IPS-15b (cell line): ENCODE measurements around the gene EHD1.

Source experiments
- H3K27me3 ChIP-seq: one replicate; pipeline ENCODE4 v1.6.1; 2013; ENCODE audit warnings: low read length; ENCODE audit not compliant: control insufficient read depth, insufficient read depth
- H3K36me3 ChIP-seq: one replicate; pipeline ENCODE4 v1.6.1; 2013; ENCODE audit warnings: low read length; ENCODE audit not compliant: control insufficient read depth, insufficient read depth
- H3K4me1 ChIP-seq: one replicate; pipeline ENCODE4 v1.6.1; 2013; ENCODE audit warnings: mild to moderate bottlenecking, low read length; ENCODE audit not compliant: control insufficient read depth, insufficient read depth
- H3K4me3 ChIP-seq: one replicate; pipeline ENCODE4 v1.5.1; 2013; ENCODE audit warnings: low read depth, low read length
- H3K9ac ChIP-seq: one replicate; pipeline ENCODE4 v1.6.1; 2013; ENCODE audit warnings: low read depth, mild to moderate bottlenecking, low read length
- H3K9me3 ChIP-seq: one replicate; pipeline ENCODE4 v1.6.1; 2013; ENCODE audit warnings: mild to moderate bottlenecking, low read length; ENCODE audit not compliant: control insufficient read depth, insufficient read depth

Gene EHD1

DNA sequence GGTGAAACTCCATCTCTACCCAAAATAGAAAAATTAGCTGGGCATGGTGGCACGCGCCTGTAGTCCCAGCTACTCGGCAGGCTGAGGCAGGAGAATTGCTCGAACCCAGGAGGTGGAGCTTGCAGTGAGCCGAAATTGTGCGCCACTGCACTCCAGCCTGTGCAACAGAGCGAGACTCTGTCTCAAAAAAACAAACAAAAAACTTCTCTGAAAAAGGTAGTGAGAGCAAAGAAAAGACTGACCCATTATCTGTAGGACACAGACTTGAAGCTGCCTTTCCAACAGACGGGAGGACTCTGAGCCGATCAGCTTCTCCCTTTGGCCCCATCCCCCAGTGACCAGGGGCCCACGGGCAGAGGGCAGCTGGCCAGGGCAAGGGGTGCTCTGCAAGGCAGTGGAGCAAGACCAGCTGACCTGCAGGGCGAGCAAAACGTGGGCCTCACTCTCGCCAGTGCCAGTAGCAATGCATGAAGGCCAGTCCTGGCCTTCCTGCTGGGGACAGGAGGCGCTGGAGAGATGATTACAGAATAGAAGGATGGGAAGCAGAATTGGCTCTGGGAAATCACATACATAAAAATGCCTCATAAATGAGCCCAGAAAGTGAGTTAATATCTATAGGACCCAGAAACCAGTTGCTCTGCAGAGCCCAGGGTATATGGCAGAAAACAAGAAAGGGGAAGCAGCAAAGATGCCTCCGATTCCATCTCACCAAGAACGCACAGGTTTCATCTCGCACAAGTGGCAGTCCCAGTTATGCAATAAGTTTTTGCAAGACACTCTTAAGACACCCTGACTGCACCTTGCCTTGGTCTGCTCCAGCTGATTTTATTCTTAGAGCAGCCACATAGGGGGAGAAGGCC lies 2.8 kb downstream of the EHD1 start:
- H3K9ac ChIP-seq = peak overlapping the region; percentile 1
- peaks cover 4% of the 10 kb centered on the region for H3K4me1 ChIP-seq
- H3K4me3 ChIP-seq = no peak overlapping the region
- no peaks in the 10 kb centered on the region for H3K9me3 ChIP-seq
- no peaks in the 10 kb centered on the region for H3K27me3 ChIP-seq
- peaks cover 11% of the 10 kb centered on the region for H3K36me3 ChIP-seq

DNA sequence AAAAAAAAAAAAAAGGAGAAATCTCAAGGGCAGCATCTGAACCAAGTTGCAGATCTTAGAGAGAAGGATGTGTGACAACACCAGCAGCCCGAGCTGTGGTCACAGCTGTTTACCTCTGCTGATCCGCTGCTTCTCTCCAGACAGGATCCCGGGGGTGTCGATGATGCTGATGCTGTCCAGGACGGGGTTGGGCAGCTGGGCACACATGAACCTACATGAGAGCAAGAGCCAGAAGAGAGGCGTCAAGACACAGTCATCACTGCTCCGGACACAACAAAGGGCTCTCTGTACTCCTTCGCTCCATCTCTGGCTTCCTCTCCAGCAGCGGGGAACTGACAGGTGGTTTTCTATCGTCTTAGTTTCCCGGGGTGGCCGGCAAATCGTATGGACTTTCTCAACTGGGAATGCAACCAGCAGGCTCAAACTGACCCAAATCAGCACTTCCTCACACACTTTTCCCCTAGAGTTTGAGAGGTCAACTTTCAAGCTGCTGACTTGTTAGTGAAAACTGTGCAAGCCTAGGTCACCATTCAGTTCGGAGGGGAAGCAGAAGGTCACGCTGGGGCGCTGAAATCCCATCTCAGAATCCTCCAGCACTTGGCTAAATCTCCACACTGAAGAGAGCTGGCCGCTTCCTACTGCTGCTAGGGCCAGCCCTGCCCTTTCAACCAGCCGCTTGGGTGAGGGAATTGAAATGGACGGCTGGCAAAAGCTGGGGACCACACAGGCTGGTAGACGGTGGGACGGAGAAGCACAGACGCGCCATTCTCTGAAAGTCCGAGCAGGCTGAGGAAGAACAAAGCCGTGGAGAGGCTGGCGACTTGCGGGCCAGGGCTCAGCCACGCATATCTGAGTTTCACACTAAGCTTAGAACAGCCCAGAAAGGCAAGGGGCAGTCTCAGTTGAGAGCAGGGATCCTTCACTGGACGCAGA lies 3.8 kb downstream of the EHD1 start:
- no peak overlapping the region for H3K9ac ChIP-seq
- H3K9me3 ChIP-seq = no peaks in the 10 kb centered on the region
- H3K36me3 ChIP-seq = peaks cover 11% of the 10 kb centered on the region
- peaks cover 4% of the 10 kb centered on the region for H3K4me1 ChIP-seq
- H3K4me3 ChIP-seq = no peak overlapping the region
- H3K27me3 ChIP-seq = no peaks in the 10 kb centered on the region

DNA sequence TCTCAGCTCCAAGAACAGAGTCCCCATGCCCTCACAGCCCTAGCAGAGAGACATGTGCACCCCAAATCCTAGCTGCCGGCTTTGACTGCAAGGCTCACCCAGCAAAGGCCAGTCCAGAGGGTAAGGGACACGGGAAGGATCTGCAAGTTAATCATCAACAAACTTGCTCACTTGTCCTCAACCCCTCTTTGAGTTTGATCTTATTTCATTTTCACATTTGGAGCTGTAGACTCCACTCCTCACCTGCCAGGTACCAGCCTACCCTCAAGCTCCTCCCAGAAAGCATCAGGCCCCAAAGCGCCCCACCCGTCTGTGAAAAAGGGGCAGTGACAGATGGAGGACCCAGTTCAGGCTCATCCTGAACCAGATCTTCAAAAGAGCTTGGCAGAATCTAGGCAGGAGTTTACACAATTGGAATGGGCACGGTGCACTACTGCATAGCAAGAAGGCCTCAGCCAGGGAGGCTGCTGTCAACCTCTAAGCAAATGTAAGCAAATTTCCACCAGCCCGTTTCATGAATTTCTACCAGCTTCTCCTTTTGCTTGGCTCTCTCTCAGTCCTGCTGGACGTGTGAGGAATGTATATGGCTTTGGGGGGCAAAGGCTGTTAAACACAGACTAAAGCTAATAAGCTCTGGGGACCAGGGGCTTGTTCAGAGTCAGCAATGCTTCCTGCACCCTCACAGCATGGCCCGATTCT lies 5.5 kb downstream of the EHD1 start:
- no peaks in the 10 kb centered on the region for H3K9me3 ChIP-seq
- H3K36me3 ChIP-seq = peaks cover 11% of the 10 kb centered on the region
- peaks cover 4% of the 10 kb centered on the region for H3K4me1 ChIP-seq
- H3K4me3 ChIP-seq = no peak overlapping the region
- no peak overlapping the region for H3K9ac ChIP-seq
- no peaks in the 10 kb centered on the region for H3K27me3 ChIP-seq

DNA sequence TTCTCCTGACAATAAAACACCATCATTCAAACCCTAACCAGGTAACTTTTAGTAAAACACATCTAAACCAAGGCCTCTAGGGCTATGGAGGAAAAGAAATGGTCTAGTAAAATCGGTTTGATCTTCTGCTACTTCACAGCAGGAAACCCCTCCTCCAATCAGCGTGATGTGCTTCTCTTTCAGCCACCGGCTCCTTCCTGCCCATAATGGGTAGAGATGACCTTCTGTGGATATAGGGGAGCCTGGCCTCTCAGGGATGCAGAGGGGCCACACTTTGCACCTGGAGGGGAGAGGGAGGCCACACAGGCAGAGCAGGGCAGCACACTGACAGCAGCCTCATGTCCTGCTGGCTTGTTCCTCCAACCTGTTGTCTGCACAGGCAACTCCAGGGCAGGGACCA lies 6.9 kb downstream of the EHD1 start:
- H3K27me3 ChIP-seq = no peaks in the 10 kb centered on the region
- H3K36me3 ChIP-seq = peaks cover 11% of the 10 kb centered on the region
- no peak overlapping the region for H3K9ac ChIP-seq
- H3K4me1 ChIP-seq = no peaks in the 10 kb centered on the region
- no peaks in the 10 kb centered on the region for H3K9me3 ChIP-seq
- no peak overlapping the region for H3K4me3 ChIP-seq

DNA sequence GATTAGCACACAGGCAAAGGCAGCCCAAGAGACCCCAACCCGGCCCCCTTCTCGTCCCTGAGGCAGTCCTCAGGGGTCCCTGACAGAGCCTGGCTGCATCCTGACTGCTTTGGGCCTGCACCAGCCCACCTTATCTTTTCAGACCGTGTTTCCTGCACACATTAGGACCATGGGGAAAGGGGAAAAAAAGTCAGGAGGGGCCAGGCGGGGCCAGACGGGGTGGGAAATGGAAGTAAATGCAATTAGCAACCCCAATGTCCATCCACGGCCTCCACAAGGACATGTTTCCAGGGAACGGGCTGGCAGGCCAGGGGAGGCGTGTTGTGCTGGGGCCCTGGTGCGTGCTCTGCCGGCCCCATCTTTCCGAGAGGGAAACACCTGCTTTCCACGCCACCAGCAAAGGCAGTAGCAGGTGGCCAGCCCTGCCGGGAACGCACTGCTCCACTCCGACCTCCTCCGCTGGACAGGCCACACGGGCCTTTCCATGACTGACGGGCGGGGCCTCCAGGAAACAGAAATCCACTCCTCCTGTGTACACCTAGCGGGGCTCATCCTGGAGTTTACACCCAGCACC lies 7.4 kb downstream of the EHD1 start:
- no peak overlapping the region for H3K4me3 ChIP-seq
- H3K9ac ChIP-seq = no peak overlapping the region
- H3K27me3 ChIP-seq = no peaks in the 10 kb centered on the region
- H3K36me3 ChIP-seq = peaks cover 11% of the 10 kb centered on the region
- H3K9me3 ChIP-seq = no peaks in the 10 kb centered on the region
- no peaks in the 10 kb centered on the region for H3K4me1 ChIP-seq

DNA sequence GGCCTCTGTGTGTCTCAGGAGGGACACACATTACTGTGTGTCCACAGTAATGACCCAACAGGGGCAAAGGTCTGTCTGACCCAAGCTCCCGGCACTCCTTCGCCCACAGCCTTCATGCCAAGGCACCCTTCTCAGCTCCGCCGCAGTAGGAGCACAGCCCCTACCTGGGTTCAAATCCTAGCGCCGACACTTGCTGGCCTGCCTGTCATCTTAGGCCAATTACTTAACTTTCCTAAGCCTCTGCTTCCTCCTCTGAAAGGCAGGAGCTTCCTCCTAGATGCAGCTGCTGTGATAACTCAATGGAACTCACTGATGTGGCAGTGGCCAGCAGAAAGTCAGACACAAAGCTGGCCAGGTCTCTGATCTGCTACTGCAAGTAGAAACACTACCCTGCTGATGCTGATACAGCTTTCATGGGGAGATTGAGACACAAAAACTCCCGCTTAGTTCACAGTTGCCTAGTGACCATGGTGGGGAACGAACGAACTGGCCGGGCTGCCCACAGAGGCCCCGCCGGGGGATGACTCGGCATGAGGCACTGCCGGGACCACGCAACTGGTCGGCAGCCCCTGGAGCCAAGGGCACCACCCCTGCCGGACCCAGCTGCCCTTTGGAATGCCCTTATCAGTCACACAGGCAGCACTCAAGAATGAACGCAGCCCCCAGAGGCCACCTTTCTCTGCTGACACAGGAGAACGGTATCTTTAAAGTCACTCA lies 8.1 kb downstream of the EHD1 start:
- no peak overlapping the region for H3K9ac ChIP-seq
- H3K4me1 ChIP-seq = no peaks in the 10 kb centered on the region
- no peaks in the 10 kb centered on the region for H3K9me3 ChIP-seq
- H3K27me3 ChIP-seq = no peaks in the 10 kb centered on the region
- peaks cover 11% of the 10 kb centered on the region for H3K36me3 ChIP-seq
- H3K4me3 ChIP-seq = no peak overlapping the region

DNA sequence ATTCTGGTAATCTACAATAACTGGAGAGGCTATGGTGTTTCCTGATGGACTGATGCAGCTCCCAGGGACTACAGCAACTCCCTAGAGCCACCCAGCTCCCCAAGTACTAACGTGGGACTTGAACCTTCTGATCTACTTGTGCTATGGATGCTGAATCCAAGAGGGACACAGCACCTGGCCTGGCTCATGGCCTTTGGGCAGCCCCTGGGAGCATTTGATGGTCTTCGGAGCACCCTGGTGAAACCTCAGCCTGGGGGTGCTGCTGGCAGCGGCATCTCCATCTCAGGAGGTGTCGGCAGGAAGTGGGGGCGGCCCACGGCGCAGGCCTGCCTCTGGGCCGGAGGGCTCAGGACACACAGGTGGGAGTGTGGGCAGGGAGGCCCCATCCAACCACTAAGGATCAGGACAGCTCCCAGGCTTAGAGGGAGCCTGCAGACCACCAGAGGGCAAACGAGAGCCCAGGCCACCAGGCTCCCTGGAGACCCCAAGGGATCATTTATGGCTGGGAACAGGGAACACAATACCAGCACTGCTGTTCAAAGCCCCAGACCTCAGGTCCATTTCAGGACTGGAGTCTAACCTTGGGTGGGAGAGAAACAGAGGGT lies 8.7 kb downstream of the EHD1 start:
- no peaks in the 10 kb centered on the region for H3K27me3 ChIP-seq
- peaks cover 15% of the 10 kb centered on the region for H3K36me3 ChIP-seq
- H3K4me1 ChIP-seq = no peaks in the 10 kb centered on the region
- H3K4me3 ChIP-seq = no peak overlapping the region
- H3K9me3 ChIP-seq = no peaks in the 10 kb centered on the region
- no peak overlapping the region for H3K9ac ChIP-seq

DNA sequence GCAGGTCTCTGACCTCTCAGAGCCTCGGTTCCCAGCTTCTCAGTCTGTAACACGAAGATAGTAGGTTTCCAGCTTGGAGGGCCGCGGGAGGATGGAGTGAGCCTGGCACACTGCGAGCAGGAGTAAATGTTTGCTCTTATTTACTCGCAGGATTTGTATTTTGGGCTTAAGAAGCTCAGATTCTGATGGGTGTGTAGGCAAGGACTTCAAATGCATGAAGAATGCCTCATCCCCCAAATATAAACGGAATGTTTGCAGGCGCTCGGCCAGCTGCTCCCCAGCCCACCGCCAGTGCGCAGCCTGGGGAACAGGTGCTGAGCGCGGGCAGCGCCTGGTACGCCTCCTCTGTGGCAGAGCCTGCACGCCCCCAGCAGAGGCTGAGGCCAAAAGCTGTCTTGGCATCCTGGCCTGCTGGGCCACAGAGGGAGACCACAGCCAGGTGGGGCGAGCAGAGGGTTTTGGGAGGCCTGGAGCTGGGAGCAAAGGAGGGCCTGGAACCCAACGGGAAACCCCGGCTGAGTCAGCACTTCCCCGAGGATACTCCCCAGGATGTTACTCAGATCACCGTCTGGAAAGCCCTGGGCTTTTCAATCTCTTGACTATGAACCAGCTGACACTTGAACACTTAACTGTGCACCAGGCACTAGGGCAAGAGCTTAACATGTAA lies 9.4 kb downstream of the EHD1 start:
- no peak overlapping the region for H3K4me3 ChIP-seq
- no peaks in the 10 kb centered on the region for H3K4me1 ChIP-seq
- H3K9ac ChIP-seq = no peak overlapping the region
- peaks cover 11% of the 10 kb centered on the region for H3K36me3 ChIP-seq
- no peaks in the 10 kb centered on the region for H3K27me3 ChIP-seq
- no peaks in the 10 kb centered on the region for H3K9me3 ChIP-seq

DNA sequence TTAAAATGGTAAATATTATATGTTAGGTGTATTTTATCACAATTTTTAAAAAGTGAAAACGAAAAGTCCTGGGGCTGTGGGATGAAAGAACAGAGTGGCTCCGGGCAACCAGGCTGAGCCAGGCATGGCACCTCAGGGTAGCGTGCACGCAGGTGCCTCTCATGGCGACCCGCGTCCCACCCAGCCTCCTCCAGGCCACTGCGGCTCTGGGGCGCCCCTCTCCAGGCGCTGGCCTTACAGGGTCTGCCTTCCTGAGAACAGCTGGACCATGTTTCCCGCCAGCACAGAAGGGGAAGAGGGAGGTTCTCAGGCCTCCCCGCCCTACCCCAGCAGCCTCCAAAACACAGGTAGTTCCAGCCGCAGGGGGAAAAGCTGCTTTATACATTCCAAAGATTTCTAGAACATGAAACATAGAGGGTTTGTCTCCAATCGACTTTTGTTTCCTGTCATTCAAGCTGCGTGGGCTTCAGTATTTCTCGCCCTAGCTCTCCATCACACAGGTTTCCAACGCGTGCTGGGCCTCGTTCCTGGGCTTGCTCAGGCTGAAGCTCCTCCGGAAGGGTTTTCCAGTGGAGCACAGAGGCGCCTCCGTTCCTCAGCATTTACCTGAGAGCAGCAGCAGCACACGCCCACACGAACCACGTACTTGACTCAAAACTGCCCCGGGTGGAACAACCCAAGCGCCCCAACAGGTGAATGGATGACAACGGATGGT lies 10.5 kb downstream of the EHD1 start:
- H3K36me3 ChIP-seq = peaks cover 11% of the 10 kb centered on the region
- no peaks in the 10 kb centered on the region for H3K4me1 ChIP-seq
- H3K27me3 ChIP-seq = no peaks in the 10 kb centered on the region
- H3K9me3 ChIP-seq = no peaks in the 10 kb centered on the region
- no peak overlapping the region for H3K4me3 ChIP-seq
- no peak overlapping the region for H3K9ac ChIP-seq

DNA sequence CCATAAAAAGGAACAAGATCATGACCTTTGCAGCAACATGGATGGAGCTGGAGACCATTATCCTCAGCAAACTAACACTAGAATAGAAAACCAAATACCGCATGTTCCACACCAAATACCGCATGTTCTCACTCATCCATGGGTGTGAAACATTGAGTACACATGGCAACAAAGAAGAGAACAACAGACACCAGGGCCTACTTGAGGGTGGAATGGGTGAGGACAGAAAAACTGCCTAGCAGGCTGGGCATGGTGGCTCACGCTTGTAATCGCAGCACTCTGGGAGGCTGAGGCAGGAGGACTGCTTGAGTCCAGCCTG lies 12.3 kb downstream of the EHD1 start:
- Histone ChIP-seq H3K9ac (no peak overlapping the region), H3K27me3 (no peaks in the 10 kb centered on the region), H3K36me3 (peaks cover 4% of the 10 kb centered on the region), H3K9me3 (no peaks in the 10 kb centered on the region), H3K4me1 (no peaks in the 10 kb centered on the region), H3K4me3 (no peak overlapping the region)
